ENCODE results near the gene PTTG1IP.

The PTTG1IP gene

GRCh38 chr21:44871576-44872269, 1.8 kb downstream of the PTTG1IP start (continued):
- TF ChIP-seq ZNF132 (tag by site-specific recombination; IDR thresholded peaks at IDR 0.05; ENCODE audit: borderline replicate concordance) = no peak
- peak; percentile 34 for TF ChIP-seq ZIC2 (tag by site-specific recombination; IDR thresholded peaks at IDR 0.05)
- no peak for TF ChIP-seq YY2 (tag by site-specific recombination; IDR thresholded peaks at IDR 0.05)
- TF ChIP-seq KLF9 (tag by site-specific recombination; IDR thresholded peaks at IDR 0.05; ENCODE audit: low read depth) = 0 out of 2 replicates have a peak, but pooled peaks have one; percentile 16
- TF ChIP-seq ZNF280D (tag by site-specific recombination; IDR thresholded peaks at IDR 0.05) = no peak
- TF ChIP-seq ZSCAN4 (tag by site-specific recombination; IDR thresholded peaks at IDR 0.05) = no peak

GRCh38 chr21:44870748-44871495, 2.6 kb downstream of the PTTG1IP start:
- ChIA-PET CTCF (interaction anchor here (0.6 to 1.0 kb wide), 2 partner anchors 57 to 163 kb away, joined by 3 to 7 read pairs; no protein-coding TSS in a partner anchor), POLR2A (interaction anchor here (1.7 kb wide), 1 partner anchor 260 kb away, joined by 3 read pairs; no protein-coding TSS in a partner anchor)
- H3K27ac ChIP-seq (ENCODE audit: extremely low read depth, low read depth, low read length) = no peak overlapping the region
- peaks cover 28% of the 10 kb centered on the region for H3K4me1 ChIP-seq (ENCODE audit: control insufficient read depth, insufficient read depth, low read length)
- peaks cover 0 to under 1% of the 10 kb centered on the region in 2 experiments; a peak in 2 of 3 replicates for H3K36me3 ChIP-seq (ENCODE audit: control insufficient read depth in 2 of 2, insufficient read depth in 1 of 2, low read length in 2 of 2)
- no peaks in the 10 kb centered on the region for H3K9me3 ChIP-seq (ENCODE audit: control insufficient read depth, insufficient read depth, low read depth, low read length)
- no peak overlapping the region for H3K4me3 ChIP-seq (ENCODE audit: low read depth, low read length)
- TF ChIP-seq ZSCAN5A (tag by site-specific recombination; IDR thresholded peaks at IDR 0.05) (no peak), GLIS2 (tag by site-specific recombination; IDR thresholded peaks at IDR 0.05) (no peak), IKZF3 (tag by site-specific recombination; IDR thresholded peaks at IDR 0.05) (no peak), YY1 (tag by site-specific recombination; IDR thresholded peaks at IDR 0.05) (no peak), GLIS1 (tag by site-specific recombination; IDR thresholded peaks at IDR 0.05) (no peak), ZNF561 (tag by site-specific recombination; IDR thresholded peaks at IDR 0.05; ENCODE audit: borderline replicate concordance) (no peak), ZNF37A (tag by site-specific recombination; IDR thresholded peaks at IDR 0.05) (no peak), TSHZ1 (tag by site-specific recombination; IDR thresholded peaks at IDR 0.05; ENCODE audit: borderline replicate concordance) (no peak), BCL11B (tag by site-specific recombination; IDR thresholded peaks at IDR 0.05; ENCODE audit: low read depth) (no peak), ZNF747 (tag by site-specific recombination; IDR thresholded peaks at IDR 0.05) (no peak), ZNF292 (tag by site-specific recombination; IDR thresholded peaks at IDR 0.05; ENCODE audit: borderline replicate concordance, low read depth) (no peak), ZNF280D (tag by site-specific recombination; IDR thresholded peaks at IDR 0.05) (no peak)
- TF ChIP-seq, protein P1, sequence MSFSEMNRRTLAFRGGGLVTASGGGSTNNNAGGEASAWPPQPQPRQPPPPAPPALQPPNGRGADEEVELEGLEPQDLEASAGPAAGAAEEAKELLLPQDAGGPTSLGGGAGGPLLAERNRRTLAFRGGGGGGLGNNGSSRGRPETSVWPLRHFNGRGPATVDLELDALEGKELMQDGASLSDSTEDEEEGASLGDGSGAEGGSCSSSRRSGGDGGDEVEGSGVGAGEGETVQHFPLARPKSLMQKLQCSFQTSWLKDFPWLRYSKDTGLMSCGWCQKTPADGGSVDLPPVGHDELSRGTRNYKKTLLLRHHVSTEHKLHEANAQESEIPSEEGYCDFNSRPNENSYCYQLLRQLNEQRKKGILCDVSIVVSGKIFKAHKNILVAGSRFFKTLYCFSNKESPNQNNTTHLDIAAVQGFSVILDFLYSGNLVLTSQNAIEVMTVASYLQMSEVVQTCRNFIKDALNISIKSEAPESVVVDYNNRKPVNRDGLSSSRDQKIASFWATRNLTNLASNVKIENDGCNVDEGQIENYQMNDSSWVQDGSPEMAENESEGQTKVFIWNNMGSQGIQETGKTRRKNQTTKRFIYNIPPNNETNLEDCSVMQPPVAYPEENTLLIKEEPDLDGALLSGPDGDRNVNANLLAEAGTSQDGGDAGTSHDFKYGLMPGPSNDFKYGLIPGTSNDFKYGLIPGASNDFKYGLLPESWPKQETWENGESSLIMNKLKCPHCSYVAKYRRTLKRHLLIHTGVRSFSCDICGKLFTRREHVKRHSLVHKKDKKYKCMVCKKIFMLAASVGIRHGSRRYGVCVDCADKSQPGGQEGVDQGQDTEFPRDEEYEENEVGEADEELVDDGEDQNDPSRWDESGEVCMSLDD (tag by site-specific recombination; IDR thresholded peaks at IDR 0.05) = no peak

Measured in HEK293 (cell line).